Upper lobe of right lung (tissue), 1 donor: ENCODE data around the gene ERGIC3. TPM values are rescaled to one million over a fixed set of nuclear protein-coding genes. Genes with fewer than 3 reads are reported as not detected.

Experiments used
- ATAC-seq: fragments of 200-7000 bp; cut with Tn5 transposase; one replicate; pipeline ENCODE4 v1.9.1; 2020; ENCODE audit warnings: mild to moderate bottlenecking, moderate library complexity
- DNase-seq: peaks from one replicate; pipeline ENCODE4 v3.0.0-alpha.2; 2020
- H3K27ac ChIP-seq: fragments of 200-600 bp; one replicate; pipeline ENCODE4 v1.8.0; 2022
- H3K27me3 ChIP-seq: fragments of 200-600 bp; one replicate; pipeline ENCODE4 v1.8.0; 2022; ENCODE audit warnings: mild to moderate bottlenecking
- H3K36me3 ChIP-seq: fragments of 200-600 bp; one replicate; pipeline ENCODE4 v1.8.0; 2022
- H3K4me1 ChIP-seq: fragments of 200-600 bp; one replicate; pipeline ENCODE4 v1.8.0; 2022
- H3K4me3 ChIP-seq: fragments of 200-600 bp; one replicate; pipeline ENCODE4 v1.8.0; 2022; ENCODE audit warnings: mild to moderate bottlenecking
- H3K9me3 ChIP-seq: fragments of 200-600 bp; one replicate; pipeline ENCODE4 v1.8.0; 2022
- CTCF ChIP-seq: fragments of 200-600 bp; IDR thresholded peaks from one replicate; pipeline ENCODE4 v1.8.0; 2022; ENCODE audit warnings: antibody characterized with exemption
- intact Hi-C: fragments of 100-400 bp; cut with DNase I; formaldehyde crosslinking; loops from one replicate; pipeline ENCODE4 v1.11.0; 2022
- total RNA-seq: library from RNA; stranded (reverse); fragmentation: NEBNext Ultra II Directional; extraction: Animal tissue kit (Norgen Biotek cat#: 25700); gene quantifications from one replicate; pipeline ENCODE4 v1.2.1, GENCODE V29; 2021
- donor health status: DM: no; HTN: yes; CAD: no; lungs with severe emphysema.

Gene ERGIC3
- total RNA-seq, 1 donor from 2014 or later = 179 TPM

- intact Hi-C loops = no loop called here
- Histone ChIP-seq H3K4me1 (peaks cover 13% of the 10 kb centered on the region), H3K4me3 (peak overlapping the region; percentile 48), H3K36me3 (no peaks in the 10 kb centered on the region), H3K27ac (no peak overlapping the region), H3K9me3 (no peaks in the 10 kb centered on the region), H3K27me3 (peaks cover 15% of the 10 kb centered on the region)
- TF ChIP-seq CTCF = no peak
- DNase-seq (no peak), ATAC-seq (no peak)
Measured at GRCh38 chr20:35600176-35600992, 58.5 kb downstream of the ERGIC3 start.

GRCh38 chr20:35600993-35601973 is 59.4 kb downstream of the ERGIC3 start:
- Histone ChIP-seq H3K4me1 (peaks cover 13% of the 10 kb centered on the region), H3K36me3 (no peaks in the 10 kb centered on the region), H3K27ac (no peak overlapping the region), H3K4me3 (peak overlapping the region; percentile 48), H3K27me3 (peaks cover 15% of the 10 kb centered on the region), H3K9me3 (no peaks in the 10 kb centered on the region)
- peak; percentile 51 for TF ChIP-seq CTCF
- intact Hi-C loops = no loop called here
- ATAC-seq (peak; percentile 90), DNase-seq (peak; percentile 91)

- intact Hi-C loops = no loop called here
- H3K27ac ChIP-seq = no peak overlapping the region
Measured at GRCh38 chr20:35601990-35602389, 60.1 kb downstream of the ERGIC3 start.

GRCh38 chr20:35602851-35603495 is 61.1 kb downstream of the ERGIC3 start:
- intact Hi-C loops = no loop called here
- H3K27ac ChIP-seq = no peak overlapping the region
- H3K4me1 ChIP-seq = peaks cover 13% of the 10 kb centered on the region
- ATAC-seq (no peak), DNase-seq (no peak)
- no peaks in the 10 kb centered on the region for H3K36me3 ChIP-seq
- H3K9me3 ChIP-seq = no peaks in the 10 kb centered on the region
- no peak overlapping the region for H3K4me3 ChIP-seq
- H3K27me3 ChIP-seq = peaks cover 15% of the 10 kb centered on the region
- TF ChIP-seq CTCF = no peak

More at GRCh38 chr20:35601990-35602389, 60.1 kb downstream of the ERGIC3 start:
- peaks cover 15% of the 10 kb centered on the region for H3K27me3 ChIP-seq
- ATAC-seq (no peak), DNase-seq (no peak)
- peak overlapping the region; percentile 48 for H3K4me3 ChIP-seq
- H3K4me1 ChIP-seq = peaks cover 13% of the 10 kb centered on the region
- no peaks in the 10 kb centered on the region for H3K9me3 ChIP-seq
- no peaks in the 10 kb centered on the region for H3K36me3 ChIP-seq
- no peak for TF ChIP-seq CTCF

GRCh38 chr20:35603695-35604448 is 62.0 kb downstream of the ERGIC3 start:
- intact Hi-C loops = no loop called here
- peak; percentile 42 for DNase-seq
- no peak for ATAC-seq
- TF ChIP-seq CTCF = no peak
- Histone ChIP-seq H3K36me3 (no peaks in the 10 kb centered on the region), H3K27me3 (peaks cover 15% of the 10 kb centered on the region), H3K4me3 (no peak overlapping the region), H3K27ac (no peak overlapping the region), H3K9me3 (no peaks in the 10 kb centered on the region), H3K4me1 (peaks cover 13% of the 10 kb centered on the region)
